Measurements from ENCODE around the gene RNF149.

DNA sequence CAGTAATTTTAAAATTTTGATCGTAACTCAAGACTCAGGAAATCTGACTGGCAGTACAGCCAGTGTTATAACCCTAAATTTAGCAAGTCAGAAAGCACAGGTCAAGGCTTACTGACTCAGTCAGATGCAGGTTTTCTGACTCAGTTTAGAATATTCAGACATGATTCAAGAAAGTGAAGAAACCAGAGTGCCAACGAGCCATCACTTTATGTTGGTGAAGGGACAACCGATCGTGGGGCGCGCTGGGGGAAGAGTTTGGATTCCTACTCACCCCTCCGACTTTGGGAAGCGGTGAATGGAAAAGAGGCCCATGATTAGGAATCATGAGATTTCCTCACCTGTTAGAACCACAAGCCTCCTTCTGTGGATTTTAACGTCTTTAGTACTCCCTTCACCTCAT is 998 bp downstream of the RNF149 start:
- no peak for TF ChIP-seq POLR2A (IDR thresholded peaks at IDR 0.05)
- no peak for TF ChIP-seq CTCF (IDR thresholded peaks at IDR 0.05)
- TF ChIP-seq EP300 (IDR thresholded peaks at IDR 0.05), result no peak

Measured in ovary (tissue), 3 donors.